Fibroblast of skin of back (primary cell): ENCODE data around the gene SGCD.

Experiments
- DNase-seq: peaks from one replicate; pipeline ENCODE4 v3.0.0-alpha.2; 2013

SGCD gene

DNA sequence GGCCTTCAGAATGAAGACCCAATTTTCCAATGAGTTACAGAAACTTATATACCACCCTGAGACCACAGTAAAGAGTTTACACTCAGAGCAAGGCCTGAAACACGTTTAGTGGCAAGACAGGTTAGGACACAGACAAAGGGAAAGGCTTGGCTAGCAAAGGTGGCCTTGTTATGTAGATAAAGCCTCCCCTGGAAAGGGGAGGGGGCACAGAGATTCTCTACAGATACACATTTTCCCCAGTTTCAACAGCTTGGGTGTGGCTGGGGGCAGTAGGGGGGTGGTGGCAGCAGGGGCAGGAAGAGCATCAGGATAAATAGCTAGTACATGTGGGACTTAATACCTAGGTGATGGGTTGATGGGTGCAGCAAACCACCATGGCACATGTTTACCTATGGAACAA is 471.2 kb downstream of the SGCD start:
- no peak for DNase-seq

DNA sequence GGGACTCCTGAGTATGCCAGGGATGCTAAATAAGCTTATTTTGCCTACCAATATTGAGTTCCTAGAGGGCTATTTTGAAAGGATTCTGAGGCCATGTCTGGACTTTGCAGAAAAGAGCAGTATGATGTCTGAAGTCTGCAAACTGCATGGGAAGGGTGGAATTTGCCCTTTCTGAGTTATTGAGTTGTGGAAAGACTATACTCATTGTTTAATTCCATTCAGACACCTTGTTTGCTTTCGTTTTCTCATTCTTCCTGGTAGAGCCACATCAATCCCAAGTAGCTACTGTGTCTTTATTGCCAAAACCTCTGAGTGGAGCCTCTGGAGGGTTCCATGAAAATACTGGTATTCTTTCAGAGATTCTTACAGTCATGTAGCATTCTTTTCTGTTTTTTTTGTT is 472.2 kb downstream of the SGCD start:
- DNase-seq, result no peak

DNA sequence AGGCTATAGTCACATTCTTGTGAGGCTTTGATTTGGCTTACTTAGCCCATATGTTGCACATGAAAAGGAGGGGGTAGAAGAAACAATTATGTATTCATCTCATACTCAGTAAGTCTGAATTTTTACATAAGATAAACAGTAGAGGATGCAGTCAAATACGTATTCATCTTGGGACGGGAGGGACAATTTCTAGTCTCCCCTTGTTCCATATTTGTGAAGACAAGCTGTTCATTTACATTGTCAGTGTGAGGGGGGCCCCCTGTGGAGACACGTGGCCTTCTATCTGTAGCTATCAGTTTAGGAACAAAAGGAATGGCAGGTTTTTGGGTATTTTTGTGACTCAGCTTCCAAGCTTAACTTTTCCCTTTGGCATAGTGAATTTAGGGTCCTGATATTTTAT is 474.0 kb downstream of the SGCD start:
- DNase-seq, result peak; percentile 10

DNA sequence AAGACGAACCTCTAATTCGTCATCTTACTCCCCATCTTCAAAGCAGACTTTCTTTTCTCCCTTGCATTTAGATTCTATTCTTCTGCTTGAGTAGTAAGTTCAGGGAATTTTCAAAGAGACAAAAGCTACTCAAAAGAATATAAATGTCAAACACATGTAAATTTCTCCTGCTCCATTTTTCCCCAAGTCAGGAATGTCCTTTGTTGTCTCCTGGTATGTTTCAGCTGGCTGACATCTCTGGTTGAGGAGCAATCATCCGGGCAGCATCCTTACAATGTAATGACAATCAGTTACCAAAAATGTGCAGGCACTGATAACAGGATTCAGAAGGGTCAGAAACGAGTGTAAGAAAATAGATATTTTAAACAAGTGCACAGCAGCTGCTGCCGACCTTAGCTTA is 475.5 kb downstream of the SGCD start:
- no peak for DNase-seq

DNA sequence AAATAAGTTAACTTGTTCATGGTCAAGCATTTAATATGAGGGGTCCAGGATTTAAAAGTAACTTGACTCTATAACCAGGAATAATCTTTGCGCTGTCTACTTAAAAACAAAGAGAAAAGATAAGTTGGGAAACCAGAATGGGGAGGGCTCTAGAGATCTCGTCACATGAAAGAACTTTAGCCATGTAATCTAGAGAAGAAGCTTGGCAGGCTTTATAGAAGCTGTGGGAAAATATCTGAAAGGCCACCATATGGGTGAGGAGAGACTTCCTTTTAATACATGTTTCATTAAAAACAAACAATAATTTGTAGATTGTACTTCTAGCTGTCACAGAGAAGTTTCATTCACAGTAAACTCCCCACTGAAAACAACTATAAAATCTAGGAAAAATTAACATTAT is 476.4 kb downstream of the SGCD start:
- DNase-seq, result no peak

DNA sequence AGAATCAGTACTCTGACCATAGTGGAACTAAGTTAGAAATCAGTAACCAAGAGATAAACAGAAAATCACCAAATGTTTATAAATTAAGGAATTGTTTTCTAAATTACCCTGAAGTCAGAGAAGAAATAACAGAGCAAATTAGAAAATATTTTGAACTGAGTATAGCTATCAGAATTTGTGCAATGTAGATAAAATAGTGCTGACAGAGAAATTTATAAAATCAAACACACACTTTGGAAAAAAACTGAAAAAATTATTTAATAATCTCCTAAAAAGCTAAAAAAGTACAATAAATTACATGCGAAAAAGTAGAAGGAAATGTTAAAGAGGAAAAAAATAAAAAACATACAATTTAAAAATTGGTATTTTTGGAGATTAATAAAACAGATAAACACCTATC is 486.0 kb downstream of the SGCD start:
- DNase-seq, result no peak

DNA sequence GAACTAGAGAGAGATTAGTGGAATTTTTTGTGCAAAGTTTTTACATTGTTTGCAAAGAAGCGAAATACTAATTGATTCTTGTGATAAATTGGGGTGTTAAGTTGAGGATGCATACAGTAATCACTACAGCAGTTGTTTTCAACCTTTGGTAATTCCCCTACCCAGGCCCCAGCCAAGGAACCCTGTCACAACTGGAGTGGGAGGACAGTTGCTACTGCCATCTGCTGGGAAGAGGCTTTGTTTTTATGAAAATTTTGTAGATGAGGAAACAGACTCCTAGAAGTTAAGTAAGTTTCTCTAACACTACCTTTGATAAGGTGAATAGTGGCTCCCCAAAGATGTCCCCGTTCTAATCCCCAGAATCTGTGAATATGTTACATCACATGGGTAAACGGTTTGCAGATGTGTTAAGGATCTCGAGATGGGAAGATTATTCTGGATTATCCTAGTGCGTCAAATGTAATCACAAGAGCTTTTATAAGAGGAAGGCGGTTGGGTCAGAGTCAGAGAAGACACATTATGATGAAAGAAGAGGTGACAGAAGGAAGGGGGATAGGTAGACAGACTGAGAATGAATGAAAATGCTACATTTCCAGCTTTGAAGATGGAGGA is 489.1 kb downstream of the SGCD start:
- DNase-seq, result peak; percentile 46
